ENCODE measurements around the gene PFN3. TPM values are rescaled to one million over a fixed set of nuclear protein-coding genes. Genes with fewer than 3 reads are reported as not detected.

The PFN3 gene
- total and polyA plus RNA-seq, 2 of the 13 experiments (the other 11 are each of a cell fraction or from before 2014, with no cell fraction given) = not detected

DNA sequence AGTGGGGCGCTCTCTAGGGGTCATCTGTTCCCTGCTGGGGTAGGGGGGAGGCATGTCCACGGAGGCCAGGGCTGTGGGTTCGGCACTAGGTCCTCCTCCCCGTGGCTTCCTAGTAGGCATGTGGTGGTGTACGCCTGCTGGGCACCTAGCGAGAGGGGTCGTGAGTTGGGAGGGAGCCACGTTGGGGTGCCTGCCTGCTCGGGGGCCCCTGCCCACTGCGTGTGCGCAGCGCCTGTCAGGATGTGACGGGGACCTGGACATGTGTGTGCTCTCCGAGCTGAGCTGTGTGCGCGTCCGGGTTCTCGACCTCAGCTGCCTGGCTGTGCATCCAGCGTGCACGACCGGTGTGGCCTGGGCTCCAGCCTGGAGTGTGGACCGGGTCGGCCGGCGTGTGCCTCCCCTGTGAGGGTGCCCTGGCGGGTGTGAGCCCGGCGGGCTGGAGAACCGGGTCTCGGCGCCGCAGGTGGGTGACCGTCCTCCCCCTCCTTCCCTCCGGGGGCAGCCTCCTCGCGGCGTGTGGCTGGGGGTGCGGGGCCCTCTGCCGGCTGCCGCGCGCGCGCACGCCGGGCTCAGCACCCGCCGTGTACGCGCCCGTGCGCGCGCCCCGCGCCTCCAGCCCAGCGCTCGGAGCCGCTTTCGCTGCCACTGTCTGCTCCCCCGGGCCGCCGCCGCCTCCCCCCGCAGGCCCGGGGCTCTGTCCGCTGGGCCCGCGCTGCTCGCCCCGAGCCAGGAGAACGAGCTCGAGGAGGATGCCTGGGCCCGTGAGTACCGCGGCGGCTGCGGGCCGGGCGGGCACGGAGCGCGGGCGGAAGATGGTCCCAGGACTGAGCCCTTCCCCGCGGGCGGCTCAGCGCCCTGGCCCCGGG lies 46.0 kb upstream of the PFN3 start, which contains the start of gene PRR7 (continued):
- TF ChIP-seq, protein P1, sequence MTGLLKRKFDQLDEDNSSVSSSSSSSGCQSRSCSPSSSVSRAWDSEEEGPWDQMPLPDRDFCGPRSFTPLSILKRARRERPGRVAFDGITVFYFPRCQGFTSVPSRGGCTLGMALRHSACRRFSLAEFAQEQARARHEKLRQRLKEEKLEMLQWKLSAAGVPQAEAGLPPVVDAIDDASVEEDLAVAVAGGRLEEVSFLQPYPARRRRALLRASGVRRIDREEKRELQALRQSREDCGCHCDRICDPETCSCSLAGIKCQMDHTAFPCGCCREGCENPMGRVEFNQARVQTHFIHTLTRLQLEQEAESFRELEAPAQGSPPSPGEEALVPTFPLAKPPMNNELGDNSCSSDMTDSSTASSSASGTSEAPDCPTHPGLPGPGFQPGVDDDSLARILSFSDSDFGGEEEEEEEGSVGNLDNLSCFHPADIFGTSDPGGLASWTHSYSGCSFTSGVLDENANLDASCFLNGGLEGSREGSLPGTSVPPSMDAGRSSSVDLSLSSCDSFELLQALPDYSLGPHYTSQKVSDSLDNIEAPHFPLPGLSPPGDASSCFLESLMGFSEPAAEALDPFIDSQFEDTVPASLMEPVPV (CRISPR knock-in tag; IDR thresholded peaks at IDR 0.05) = peak; percentile 57; the same call in 1 of the 2 replicates
- TF ChIP-seq TERF1 (CRISPR knock-in tag; IDR thresholded peaks at IDR 0.05) (no peak), HIC2 (CRISPR knock-in tag; IDR thresholded peaks at IDR 0.05; ENCODE audit: low read depth) (no peak), ZNF530 (CRISPR knock-in tag; IDR thresholded peaks at IDR 0.05; ENCODE audit: low read depth) (no peak), GZF1 (CRISPR knock-in tag; IDR thresholded peaks at IDR 0.05) (no peak), ZNF7 (CRISPR knock-in tag; IDR thresholded peaks at IDR 0.05) (no peak), RFX3 (CRISPR knock-in tag; IDR thresholded peaks at IDR 0.05) (no peak), ELF1 (CRISPR knock-in tag; IDR thresholded peaks at IDR 0.05) (no peak), ZNF75D (CRISPR knock-in tag; IDR thresholded peaks at IDR 0.05; ENCODE audit: borderline replicate concordance) (no peak), JUND (CRISPR knock-in tag; IDR thresholded peaks at IDR 0.05) (no peak), RBAK (CRISPR knock-in tag; IDR thresholded peaks at IDR 0.05) (no peak), CAMTA2 (CRISPR knock-in tag; IDR thresholded peaks at IDR 0.05; ENCODE audit: borderline replicate concordance) (no peak), MTF2 (CRISPR knock-in tag; IDR thresholded peaks at IDR 0.05; ENCODE audit: borderline replicate concordance) (no peak), SYNCRIP (IDR thresholded peaks at IDR 0.05; ENCODE audit: insufficient read depth, low read depth, low read length) (no peak), ZNF44 (CRISPR knock-in tag; IDR thresholded peaks at IDR 0.05) (no peak), NFKBIZ (CRISPR knock-in tag; IDR thresholded peaks at IDR 0.05) (no peak), MYC (CRISPR knock-in tag; IDR thresholded peaks at IDR 0.05; ENCODE audit: borderline replicate concordance) (peak; percentile 46), KLF15 (CRISPR knock-in tag; IDR thresholded peaks at IDR 0.05; ENCODE audit: borderline replicate concordance) (no peak)
- TF ChIP-seq, protein P2, sequence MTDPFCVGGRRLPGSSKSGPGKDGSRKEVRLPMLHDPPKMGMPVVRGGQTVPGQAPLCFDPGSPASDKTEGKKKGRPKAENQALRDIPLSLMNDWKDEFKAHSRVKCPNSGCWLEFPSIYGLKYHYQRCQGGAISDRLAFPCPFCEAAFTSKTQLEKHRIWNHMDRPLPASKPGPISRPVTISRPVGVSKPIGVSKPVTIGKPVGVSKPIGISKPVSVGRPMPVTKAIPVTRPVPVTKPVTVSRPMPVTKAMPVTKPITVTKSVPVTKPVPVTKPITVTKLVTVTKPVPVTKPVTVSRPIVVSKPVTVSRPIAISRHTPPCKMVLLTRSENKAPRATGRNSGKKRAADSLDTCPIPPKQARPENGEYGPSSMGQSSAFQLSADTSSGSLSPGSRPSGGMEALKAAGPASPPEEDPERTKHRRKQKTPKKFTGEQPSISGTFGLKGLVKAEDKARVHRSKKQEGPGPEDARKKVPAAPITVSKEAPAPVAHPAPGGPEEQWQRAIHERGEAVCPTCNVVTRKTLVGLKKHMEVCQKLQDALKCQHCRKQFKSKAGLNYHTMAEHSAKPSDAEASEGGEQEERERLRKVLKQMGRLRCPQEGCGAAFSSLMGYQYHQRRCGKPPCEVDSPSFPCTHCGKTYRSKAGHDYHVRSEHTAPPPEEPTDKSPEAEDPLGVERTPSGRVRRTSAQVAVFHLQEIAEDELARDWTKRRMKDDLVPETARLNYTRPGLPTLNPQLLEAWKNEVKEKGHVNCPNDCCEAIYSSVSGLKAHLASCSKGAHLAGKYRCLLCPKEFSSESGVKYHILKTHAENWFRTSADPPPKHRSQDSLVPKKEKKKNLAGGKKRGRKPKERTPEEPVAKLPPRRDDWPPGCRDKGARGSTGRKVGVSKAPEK (CRISPR knock-in tag; IDR thresholded peaks at IDR 0.05; ENCODE audit: borderline replicate concordance) = no peak
- TF ChIP-seq, protein P3, sequence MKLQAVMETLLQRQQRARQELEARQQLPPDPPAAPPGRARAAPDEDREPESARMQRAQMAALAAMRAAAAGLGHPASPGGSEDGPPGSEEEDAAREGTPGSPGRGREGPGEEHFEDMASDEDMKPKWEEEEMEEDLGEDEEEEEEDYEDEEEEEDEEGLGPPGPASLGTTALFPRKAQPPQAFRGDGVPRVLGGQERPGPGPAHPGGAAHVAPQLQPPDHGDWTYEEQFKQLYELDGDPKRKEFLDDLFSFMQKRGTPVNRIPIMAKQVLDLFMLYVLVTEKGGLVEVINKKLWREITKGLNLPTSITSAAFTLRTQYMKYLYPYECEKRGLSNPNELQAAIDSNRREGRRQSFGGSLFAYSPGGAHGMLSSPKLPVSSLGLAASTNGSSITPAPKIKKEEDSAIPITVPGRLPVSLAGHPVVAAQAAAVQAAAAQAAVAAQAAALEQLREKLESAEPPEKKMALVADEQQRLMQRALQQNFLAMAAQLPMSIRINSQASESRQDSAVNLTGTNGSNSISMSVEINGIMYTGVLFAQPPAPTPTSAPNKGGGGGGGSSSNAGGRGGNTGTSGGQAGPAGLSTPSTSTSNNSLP (IDR thresholded peaks at IDR 0.05; ENCODE audit: low read depth, low read length) = no peak

Measured in HepG2 (cell line).